Neural progenitor cell (in vitro differentiated cells): ENCODE measurements around the gene GDNF. TPM values are rescaled to one million over a fixed set of nuclear protein-coding genes. Genes with fewer than 3 reads are reported as not detected.

ENCODE experiments used
- DNase-seq: peaks from one replicate; pipeline ENCODE4 v3.0.0-alpha.2; 2016; ENCODE audit warnings: low spot score
- H2AFZ ChIP-seq: fragments of 200-600 bp; sonication (generic); replicated peaks from 2 replicates; pipeline ENCODE4 v1.6.1; 2016; ENCODE audit warnings: antibody characterized with exemption
- H3F3A ChIP-seq: fragments of 200-600 bp; sonication (generic); 2 replicates; pipeline ENCODE4 v1.6.1; 2016; ENCODE audit warnings: antibody characterized with exemption, low read depth
- H3K27ac ChIP-seq: fragments of 200-600 bp; sonication (generic); 2 replicates; pipeline ENCODE4 v1.5.1; 2016; ENCODE audit warnings: mild to moderate bottlenecking
- H3K27me3 ChIP-seq: fragments of 200-600 bp; sonication (generic); 2 replicates; pipeline ENCODE4 v1.6.1; 2016; ENCODE audit warnings: mild to moderate bottlenecking, moderate library complexity
- H3K36me3 ChIP-seq: fragments of 200-600 bp; sonication (generic); 2 replicates; pipeline ENCODE4 v1.5.1; 2016
- H3K4me1 ChIP-seq: fragments of 200-600 bp; sonication (generic); 2 replicates; pipeline ENCODE4 v1.6.1; 2016; ENCODE audit warnings: mixed run types
- H3K4me2 ChIP-seq: fragments of 200-600 bp; sonication (generic); 2 replicates; pipeline ENCODE4 v1.6.1; 2016
- H3K4me3 ChIP-seq: fragments of 200-600 bp; sonication (generic); 2 replicates; pipeline ENCODE4 v1.5.1; 2016
- H3K79me2 ChIP-seq: fragments of 200-600 bp; sonication (generic); 2 replicates; pipeline ENCODE4 v1.6.1; 2016; ENCODE audit warnings: low read depth
- H3K9ac ChIP-seq: fragments of 200-600 bp; sonication (generic); 2 replicates; pipeline ENCODE4 v1.6.1; 2016
- H3K9me3 ChIP-seq: fragments of 200-600 bp; sonication (generic); 2 replicates; pipeline ENCODE4 v1.5.1; 2016; ENCODE audit warnings: low read depth
- H4K20me1 ChIP-seq: fragments of 200-600 bp; sonication (generic); 2 replicates; pipeline ENCODE4 v1.6.1; 2016; ENCODE audit warnings: low read depth
- H3K27ac Mint-ChIP-seq: 3 replicates; pipeline ENCODE4 v1.8.0; 2021; ENCODE audit warnings: mixed read lengths
- H3K27me3 Mint-ChIP-seq: 2 replicates; pipeline ENCODE4 v1.8.0; 2022; ENCODE audit warnings: low read depth, mild to moderate bottlenecking, inconsistent platforms, moderate library complexity, mixed read lengths; ENCODE audit not compliant: insufficient read depth
- H3K36me3 Mint-ChIP-seq: 3 replicates; pipeline ENCODE4 v1.8.0; 2021; ENCODE audit warnings: mixed read lengths
- H3K4me1 Mint-ChIP-seq: 3 replicates; pipeline ENCODE4 v1.8.0; 2021; ENCODE audit warnings: mixed read lengths
- H3K4me3 Mint-ChIP-seq: 3 replicates; pipeline ENCODE4 v1.8.0; 2021; ENCODE audit warnings: mild to moderate bottlenecking, moderate library complexity, mixed read lengths
- H3K9me3 Mint-ChIP-seq: 3 replicates; pipeline ENCODE4 v1.8.0; 2020; ENCODE audit warnings: mixed read lengths
- CTCF ChIP-seq: fragments of 200-600 bp; sonication (generic); IDR thresholded peaks from 2 replicates; pipeline ENCODE4 v1.5.1; 2017; ENCODE audit warnings: antibody characterized with exemption, mild to moderate bottlenecking
- EZH2 ChIP-seq: fragments of 200-600 bp; sonication (generic); IDR thresholded peaks from 2 replicates; pipeline ENCODE4 v1.6.1; 2017; ENCODE audit warnings: antibody characterized with exemption, mild to moderate bottlenecking, moderate library complexity
- EZH2phosphoT487 ChIP-seq: fragments of 200-600 bp; sonication (generic); IDR thresholded peaks from 2 replicates; pipeline ENCODE4 v1.6.1; 2017; ENCODE audit warnings: antibody characterized with exemption
- total RNA-seq: library from RNA; depleted of rRNA; stranded (reverse); fragments of >200 nt; gene quantifications from 2 replicates; pipeline ENCODE4 v1.2.3, GENCODE V29; 2015; ENCODE audit warnings: low replicate concordance

GDNF gene
- total RNA-seq, 1 donor from 2014 or later = not detected

- no peak overlapping the region for H3K27ac ChIP-seq
- no peak for DNase-seq
- peaks cover 89% of the 10 kb centered on the region for H3K27me3 ChIP-seq
- H3K4me3 ChIP-seq = peak overlapping the region; percentile 44
- Mint-ChIP-seq H3K4me1 (peaks cover 35% of the 10 kb centered on the region), H3K9me3 (no peaks in the 10 kb centered on the region), H3K36me3 (no peaks in the 10 kb centered on the region), H3K27me3 (peaks cover 71% of the 10 kb centered on the region), H3K4me3 (peak overlapping the region; percentile 85), H3K27ac (no peak overlapping the region)
- H4K20me1 ChIP-seq = peaks cover 15% of the 10 kb centered on the region
- H3K9me3 ChIP-seq = no peaks in the 10 kb centered on the region
- no peaks in the 10 kb centered on the region for H3K36me3 ChIP-seq
- no peak overlapping the region for H3K9ac ChIP-seq
- peak overlapping the region; percentile 91 for H2AFZ ChIP-seq
- no peaks in the 10 kb centered on the region for H3K79me2 ChIP-seq
- TF ChIP-seq EZH2phosphoT487 = no peak
- TF ChIP-seq CTCF = no peak
- TF ChIP-seq EZH2 = no peak
- peaks cover 32% of the 10 kb centered on the region for H3K4me1 ChIP-seq
- H3K4me2 ChIP-seq = peak overlapping the region; percentile 82
- H3F3A ChIP-seq = peaks cover 35% of the 10 kb centered on the region
Observed at GRCh38 chr5:37836235-37836591, 3.6 kb downstream of the GDNF start.

GRCh38 chr5:37835380-37835973 lies 4.4 kb downstream of the GDNF start:
- H3K4me1 Mint-ChIP-seq = peaks cover 32% of the 10 kb centered on the region
- no peak for TF ChIP-seq EZH2
- no peak for TF ChIP-seq CTCF
- no peak for TF ChIP-seq EZH2phosphoT487
- H2AFZ ChIP-seq = no peak overlapping the region
- no peak overlapping the region for H3K4me3 ChIP-seq
- peaks cover 82% of the 10 kb centered on the region for H3K27me3 ChIP-seq
- H3K9me3 ChIP-seq = no peaks in the 10 kb centered on the region
- no peak overlapping the region for H3K27ac Mint-ChIP-seq
- peaks cover 11% of the 10 kb centered on the region for H4K20me1 ChIP-seq
- H3K4me1 ChIP-seq = peaks cover 32% of the 10 kb centered on the region
- no peaks in the 10 kb centered on the region for H3K36me3 ChIP-seq
- H3K27ac ChIP-seq = no peak overlapping the region
- no peaks in the 10 kb centered on the region for H3K79me2 ChIP-seq
- no peak for DNase-seq
- H3K9ac ChIP-seq = no peak overlapping the region
- H3K4me2 ChIP-seq = peak overlapping the region; percentile 86
- peaks cover 64% of the 10 kb centered on the region for H3K27me3 Mint-ChIP-seq
- H3K9me3 Mint-ChIP-seq = no peaks in the 10 kb centered on the region
- no peaks in the 10 kb centered on the region for H3K36me3 Mint-ChIP-seq
- H3F3A ChIP-seq = peaks cover 35% of the 10 kb centered on the region
- peak overlapping the region; percentile 85 for H3K4me3 Mint-ChIP-seq

GRCh38 chr5:37834542-37835379 lies 5.1 kb downstream of the GDNF start:
- H3K4me1 Mint-ChIP-seq = peaks cover 31% of the 10 kb centered on the region
- no peak overlapping the region for H3K27ac ChIP-seq
- peaks cover 63% of the 10 kb centered on the region for H3K27me3 Mint-ChIP-seq
- TF ChIP-seq EZH2phosphoT487 (no peak), EZH2 (peak; percentile 49)
- peaks cover 35% of the 10 kb centered on the region for H3F3A ChIP-seq
- H3K4me3 Mint-ChIP-seq = peak overlapping the region; percentile 85
- peak overlapping the region; percentile 46 for H2AFZ ChIP-seq
- H3K27me3 ChIP-seq = peaks cover 75% of the 10 kb centered on the region
- H3K4me3 ChIP-seq = peak overlapping the region; percentile 53
- H3K9me3 ChIP-seq = no peaks in the 10 kb centered on the region
- no peaks in the 10 kb centered on the region for H3K36me3 Mint-ChIP-seq
- no peaks in the 10 kb centered on the region for H3K36me3 ChIP-seq
- peaks cover 32% of the 10 kb centered on the region for H3K4me1 ChIP-seq
- peaks cover 8% of the 10 kb centered on the region for H4K20me1 ChIP-seq
- H3K9me3 Mint-ChIP-seq = no peaks in the 10 kb centered on the region
- H3K79me2 ChIP-seq = no peaks in the 10 kb centered on the region
- H3K9ac ChIP-seq = no peak overlapping the region
- DNase-seq = peak; percentile 70
- H3K4me2 ChIP-seq = peak overlapping the region; percentile 86
- H3K27ac Mint-ChIP-seq = no peak overlapping the region

GRCh38 chr5:37833990-37834389 lies 5.9 kb downstream of the GDNF start:
- H3K9me3 Mint-ChIP-seq = no peaks in the 10 kb centered on the region
- peaks cover 57% of the 10 kb centered on the region for H3K27me3 Mint-ChIP-seq
- no peak overlapping the region for H3K9ac ChIP-seq

More at GRCh38 chr5:37833990-37834389, 5.9 kb downstream of the GDNF start:
- no peak for TF ChIP-seq EZH2phosphoT487
- TF ChIP-seq CTCF = no peak
- TF ChIP-seq EZH2 = no peak
- Histone ChIP-seq H3K4me3 (peak overlapping the region; percentile 53), H3K4me1 (peaks cover 32% of the 10 kb centered on the region), H3K9me3 (no peaks in the 10 kb centered on the region), H3K36me3 (no peaks in the 10 kb centered on the region), H3K27ac (no peak overlapping the region), H3K27me3 (peaks cover 67% of the 10 kb centered on the region), H4K20me1 (peaks cover 3% of the 10 kb centered on the region), H3K79me2 (no peaks in the 10 kb centered on the region), H3F3A (peaks cover 35% of the 10 kb centered on the region), H2AFZ (peak overlapping the region; percentile 46), H3K4me2 (peak overlapping the region; percentile 86)
- Mint-ChIP-seq H3K27ac (no peak overlapping the region), H3K4me3 (peak overlapping the region; percentile 78), H3K36me3 (no peaks in the 10 kb centered on the region), H3K4me1 (peaks cover 31% of the 10 kb centered on the region)
- DNase-seq = peak; percentile 28
